H9 (cell line): ENCODE results near the gene LRRC26. TPM values are rescaled to one million over a fixed set of nuclear protein-coding genes. Genes with fewer than 3 reads are reported as not detected.
A peak's percentile ranks its signal among the peaks of the same experiment; 100 is the strongest.
"Not testable (repeated sequence)": the region's sequence is repeated elsewhere in the genome, so short reads cannot be mapped to it uniquely, and the experiment has no call there.

Source experiments
- DNase-seq: peaks from one replicate; pipeline ENCODE4 v3.0.0-alpha.2; 2017
- H2AFZ ChIP-seq: one replicate; pipeline ENCODE4 v1.6.1; 2013; ENCODE audit warnings: mild to moderate bottlenecking, low read length, control low read depth, moderate library complexity
- H2AK5ac ChIP-seq: 2 replicates; pipeline ENCODE4 v1.6.1; 2013; ENCODE audit warnings: low read length, control low read depth, mixed read lengths; ENCODE audit not compliant: insufficient read length
- H2BK120ac ChIP-seq: one replicate; pipeline ENCODE4 v1.6.1; 2013; ENCODE audit warnings: low read depth, mild to moderate bottlenecking, low read length, control low read depth, inconsistent platforms; ENCODE audit not compliant: poor library complexity, severe bottlenecking
- H2BK12ac ChIP-seq: 2 replicates; pipeline ENCODE4 v1.6.1; 2013; ENCODE audit warnings: low read length, control low read depth, mixed read lengths, low read depth; ENCODE audit not compliant: insufficient read length
- H2BK15ac ChIP-seq: 2 replicates; pipeline ENCODE4 v1.6.1; 2013; ENCODE audit warnings: low read depth, low read length, control low read depth
- H2BK20ac ChIP-seq: one replicate; pipeline ENCODE4 v1.6.1; 2013; ENCODE audit warnings: low read depth, mild to moderate bottlenecking, low read length, control low read depth, inconsistent platforms; ENCODE audit not compliant: poor library complexity, severe bottlenecking
- H2BK5ac ChIP-seq: 2 replicates; pipeline ENCODE4 v1.6.1; 2013; ENCODE audit warnings: low read length, control low read depth, mixed read lengths; ENCODE audit not compliant: insufficient read length
- H3K14ac ChIP-seq: 2 replicates; pipeline ENCODE4 v1.6.1; 2013; ENCODE audit warnings: low read length, control low read depth; ENCODE audit not compliant: insufficient read depth
- H3K18ac ChIP-seq: 2 replicates; pipeline ENCODE4 v1.6.1; 2013; ENCODE audit warnings: low read depth, mild to moderate bottlenecking, mixed read lengths, low read length, control low read depth; ENCODE audit not compliant: insufficient read length
- H3K23ac ChIP-seq: 2 replicates; pipeline ENCODE4 v1.6.1; 2013; ENCODE audit warnings: low read length, control low read depth, mixed read lengths, low read depth; ENCODE audit not compliant: insufficient read length
- H3K23me2 ChIP-seq: 2 replicates; pipeline ENCODE4 v1.6.1; 2013; ENCODE audit warnings: low read depth, mild to moderate bottlenecking, mixed read lengths, low read length, control low read depth; ENCODE audit not compliant: insufficient read length, poor library complexity, severe bottlenecking
- H3K27ac ChIP-seq: 2 replicates; pipeline ENCODE4 v1.5.1; 2013; ENCODE audit warnings: low read length, control low read depth, mixed read lengths, low read depth; ENCODE audit not compliant: insufficient read length
- H3K27me3 ChIP-seq: 2 replicates; pipeline ENCODE4 v1.6.1; 2013; ENCODE audit warnings: low read length, control low read depth, inconsistent platforms; ENCODE audit not compliant: insufficient read depth
- H3K4ac ChIP-seq: 2 replicates; pipeline ENCODE4 v1.6.1; 2013; ENCODE audit warnings: low read depth, mild to moderate bottlenecking, control low read depth, inconsistent platforms, low read length, moderate library complexity
- H3K4me1 ChIP-seq: 2 replicates; pipeline ENCODE4 v1.6.1; 2013; ENCODE audit warnings: low read length, control low read depth, inconsistent platforms; ENCODE audit not compliant: insufficient read depth
- H3K4me2 ChIP-seq: 2 replicates; pipeline ENCODE4 v1.6.1; 2013; ENCODE audit warnings: low read length, control low read depth, mixed read lengths; ENCODE audit not compliant: insufficient read length, insufficient read depth
- H3K56ac ChIP-seq: 2 replicates; pipeline ENCODE4 v1.6.1; 2013; ENCODE audit warnings: low read depth, mild to moderate bottlenecking, mixed read lengths, low read length, control low read depth; ENCODE audit not compliant: insufficient read length
- H3K79me1 ChIP-seq: 2 replicates; pipeline ENCODE4 v1.6.1; 2013; ENCODE audit warnings: low read depth, mild to moderate bottlenecking, moderate library complexity, low read length, control low read depth, inconsistent platforms; ENCODE audit not compliant: insufficient read depth, poor library complexity, severe bottlenecking
- H3K79me2 ChIP-seq: 2 replicates; pipeline ENCODE4 v1.6.1; 2013; ENCODE audit warnings: low read length, control low read depth, inconsistent platforms; ENCODE audit not compliant: insufficient read depth
- H3K9ac ChIP-seq: 2 replicates; pipeline ENCODE4 v1.6.1; 2013; ENCODE audit warnings: low read length, control low read depth, mixed read lengths; ENCODE audit not compliant: insufficient read length; ENCODE audit errors: extremely low read depth
- H3K9me3 ChIP-seq: one replicate; pipeline ENCODE4 v1.6.1; 2013; ENCODE audit warnings: low read depth, low read length, inconsistent platforms; ENCODE audit not compliant: control insufficient read depth
- H3T11ph ChIP-seq: one replicate; pipeline ENCODE4 v1.6.1; 2013; ENCODE audit warnings: mild to moderate bottlenecking, low read length, control low read depth, inconsistent platforms
- H4K20me1 ChIP-seq: one replicate; pipeline ENCODE4 v1.6.1; 2013; ENCODE audit not compliant: control insufficient read depth, insufficient read length, insufficient read depth
- H4K5ac ChIP-seq: 2 replicates; pipeline ENCODE4 v1.6.1; 2013; ENCODE audit warnings: low read depth, mild to moderate bottlenecking, mixed read lengths, low read length, control low read depth; ENCODE audit not compliant: insufficient read length
- H4K8ac ChIP-seq: replicated peaks from 2 replicates; pipeline ENCODE4 v1.6.1; 2013; ENCODE audit warnings: low read length, control low read depth, mixed read lengths, low read depth; ENCODE audit not compliant: insufficient read length
- H4K91ac ChIP-seq: 2 replicates; pipeline ENCODE4 v1.6.1; 2013; ENCODE audit warnings: low read depth, mild to moderate bottlenecking, moderate library complexity, mixed read lengths, low read length, control low read depth; ENCODE audit not compliant: insufficient read length
- H3K27ac Mint-ChIP-seq, 3 experiments: 2 replicates in 2 of 3; 3 replicates in 1 of 3; pipeline ENCODE4 v1.8.0; 2020 to 2021; ENCODE audit warnings: mixed read lengths in 3 of 3, mild to moderate bottlenecking in 1 of 3, moderate library complexity in 1 of 3
- H3K27me3 Mint-ChIP-seq: 2 replicates; pipeline ENCODE4 v1.8.0; 2021; ENCODE audit warnings: low read depth, mild to moderate bottlenecking, moderate library complexity, mixed read lengths
- H3K36me3 Mint-ChIP-seq, 3 experiments: 2 replicates in 2 of 3; 3 replicates in 1 of 3; pipeline ENCODE4 v1.8.0; 2020 to 2021; ENCODE audit warnings: low read depth in 3 of 3, mixed read lengths in 3 of 3; ENCODE audit not compliant: insufficient read depth in 1 of 3
- H3K4me1 Mint-ChIP-seq, 2 experiments: 2 replicates each; pipeline ENCODE4 v1.8.0; 2020; ENCODE audit warnings: mixed read lengths in 2 of 2
- H3K4me3 Mint-ChIP-seq, 2 experiments: 2 replicates in 1 of 2; 3 replicates in 1 of 2; pipeline ENCODE4 v1.8.0; 2020 to 2021; ENCODE audit warnings: mild to moderate bottlenecking in 2 of 2, mixed read lengths in 2 of 2, moderate library complexity in 1 of 2
- H3K9me3 Mint-ChIP-seq, 2 experiments: 2 replicates in 1 of 2; 3 replicates in 1 of 2; pipeline ENCODE4 v1.8.0; 2020; ENCODE audit warnings: mild to moderate bottlenecking in 2 of 2, mixed read lengths in 2 of 2, moderate library complexity in 1 of 2
- CTCF ChIP-seq: fragments of 200-600 bp; sonication (generic); conservative IDR thresholded peaks from 3 replicates; pipeline ENCODE4 v1.8.0; 2021; ENCODE audit warnings: antibody characterized with exemption, mild to moderate bottlenecking
- WGBS: extraction: QIAGEN DNeasy Blood & Tissue Kit; methylation state at CpG from one replicate; pipeline ENCODE4 v1.1.7; 2013; ENCODE audit warnings: missing lambda C conversion rate, low lambda C conversion rate, mixed read lengths; ENCODE audit not compliant: insufficient read length; ENCODE audit errors: extremely low coverage; 5-methylcytosine and 5-hydroxymethylcytosine counted together
- total RNA-seq: library from RNA; stranded (reverse); gene quantifications from 2 replicates; pipeline ENCODE4 v1.2.1, GENCODE V29; 2021

The LRRC26 gene
- total RNA-seq, 1 experiment from 2014 or later: 0.96 TPM

GRCh38 chr9:137126786-137127185 lies 43.1 kb downstream of the LRRC26 start:
- H3K27me3 Mint-ChIP-seq: peaks cover 23% of the 10 kb centered on the region
- no peak overlapping the region for H3T11ph ChIP-seq
- H3K4ac ChIP-seq: no peak overlapping the region
- peaks cover 16 to 21% of the 10 kb centered on the region in 2 experiments for H3K4me1 Mint-ChIP-seq
- H3K36me3 Mint-ChIP-seq: no peaks in the 10 kb centered on the region; a peak in 1 of 7 replicates
- H3K23me2 ChIP-seq: peaks cover 4% of the 10 kb centered on the region
- H3K9me3 Mint-ChIP-seq: no peaks in the 10 kb centered on the region
- WGBS: no CpG with 5 or more reads among the region's 3 CpGs
- no peak overlapping the region for H3K14ac ChIP-seq
- H3K9me3 ChIP-seq: no peaks in the 10 kb centered on the region
- H2BK12ac ChIP-seq: no peak overlapping the region
- no peak overlapping the region for H2AFZ ChIP-seq
- no peak overlapping the region for H3K9ac ChIP-seq
- no peak for TF ChIP-seq CTCF
- no peak overlapping the region for H3K27ac ChIP-seq
- no peaks in the 10 kb centered on the region for H3K79me1 ChIP-seq
- DNase-seq: no peak
- no peak overlapping the region for H4K91ac ChIP-seq
- no peak overlapping the region for H3K18ac ChIP-seq
- no peaks in the 10 kb centered on the region for H3K4me1 ChIP-seq
- no peak overlapping the region for H4K8ac ChIP-seq
- H4K20me1 ChIP-seq: no peaks in the 10 kb centered on the region
- no peak overlapping the region for H2BK5ac ChIP-seq
- H3K56ac ChIP-seq: no peak overlapping the region
- no peak overlapping the region for H3K23ac ChIP-seq
- H3K79me2 ChIP-seq: no peaks in the 10 kb centered on the region
- no peak overlapping the region for H3K27ac Mint-ChIP-seq
- no peaks in the 10 kb centered on the region for H3K27me3 ChIP-seq
- peak overlapping the region in 1 of 2 experiments; percentile 59; a peak in 2 of 5 replicates for H3K4me3 Mint-ChIP-seq
- no peak overlapping the region for H3K4me2 ChIP-seq
- no peak overlapping the region for H2AK5ac ChIP-seq
- H4K5ac ChIP-seq: no peak overlapping the region
- H2BK20ac ChIP-seq: no peak overlapping the region
- H2BK120ac ChIP-seq: no peak overlapping the region
- H2BK15ac ChIP-seq: no peak overlapping the region

DNA sequence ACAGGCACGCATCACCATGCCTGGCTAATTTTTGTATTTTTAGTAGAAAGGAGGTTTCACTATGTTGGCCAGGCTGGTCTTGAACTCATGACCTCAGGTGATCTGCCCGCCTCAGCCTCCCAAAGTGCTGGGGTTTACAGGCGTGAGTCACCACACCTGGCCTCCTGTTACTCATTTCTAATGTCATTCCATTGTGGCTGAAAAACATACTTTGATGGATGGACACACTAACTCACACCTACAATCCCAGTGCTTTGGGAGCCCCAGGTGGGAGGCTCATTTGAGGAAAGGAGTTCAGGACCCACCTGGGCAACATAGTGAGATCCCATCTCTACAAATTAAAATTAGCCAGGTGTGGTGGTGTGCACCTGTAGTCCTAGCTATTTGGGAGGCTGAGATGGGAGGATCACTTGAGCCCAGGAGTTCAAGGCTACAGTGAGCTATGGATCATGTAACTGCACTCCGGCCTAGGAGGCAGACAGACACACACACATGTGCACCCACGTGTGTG lies 45.8 kb downstream of the LRRC26 start:
- H3K18ac ChIP-seq, H2BK5ac ChIP-seq, H2BK120ac ChIP-seq, H2AFZ ChIP-seq, H3K4me3 Mint-ChIP-seq, H4K8ac ChIP-seq, H3K14ac ChIP-seq, H3K36me3 Mint-ChIP-seq, H2AK5ac ChIP-seq, H2BK15ac ChIP-seq, H3K4me1 ChIP-seq, H3K27me3 ChIP-seq, H4K91ac ChIP-seq, H3K9me3 Mint-ChIP-seq, H3T11ph ChIP-seq, H3K27ac Mint-ChIP-seq, H3K23me2 ChIP-seq, H3K56ac ChIP-seq, H4K5ac ChIP-seq, H3K9me3 ChIP-seq, H3K9ac ChIP-seq, H4K20me1 ChIP-seq, H3K4ac ChIP-seq, H3K79me2 ChIP-seq, H3K4me2 ChIP-seq, H2BK12ac ChIP-seq, H3K79me1 ChIP-seq, H2BK20ac ChIP-seq, DNase-seq, H3K27ac ChIP-seq, H3K23ac ChIP-seq: not testable (repeated sequence)
- WGBS: no CpG with 5 or more reads among the region's 5 CpGs
- Mint-ChIP-seq H3K27me3 (peaks cover 14% of the 10 kb centered on the region), H3K4me1 (peaks cover 16 to 23% of the 10 kb centered on the region in 2 experiments)
